Activated T-helper 17 cell treated with anti-CD3 and anti-CD28 coated beads, Interleukin-2, amount 50 U/mL, for 72 hours (primary cell): ENCODE data around the gene VDR. TPM values are rescaled to one million over a fixed set of nuclear protein-coding genes. Genes with fewer than 3 reads are reported as not detected.

Source experiments
- ATAC-seq: fragments of 150-1000 bp; cut with Tn5 transposase; replicated peaks from 2 replicates; pipeline ENCODE4 v1.10.0; 2021; ENCODE audit warnings: mild to moderate bottlenecking, moderate library complexity
- H3K27ac Mint-ChIP-seq: one replicate; pipeline ENCODE4 v1.8.0; 2022; ENCODE audit warnings: mixed read lengths
- H3K27me3 Mint-ChIP-seq: one replicate; pipeline ENCODE4 v1.8.0; 2022; ENCODE audit warnings: mixed read lengths
- H3K36me3 Mint-ChIP-seq: one replicate; pipeline ENCODE4 v1.8.0; 2022; ENCODE audit warnings: low read depth, mild to moderate bottlenecking, mixed read lengths
- H3K4me1 Mint-ChIP-seq: one replicate; pipeline ENCODE4 v1.8.0; 2022; ENCODE audit warnings: mixed read lengths
- H3K4me3 Mint-ChIP-seq: one replicate; pipeline ENCODE4 v1.8.0; 2022; ENCODE audit warnings: mild to moderate bottlenecking, mixed read lengths
- H3K9me3 Mint-ChIP-seq: one replicate; pipeline ENCODE4 v1.8.0; 2022; ENCODE audit warnings: mixed read lengths
- total RNA-seq, 2 donors: library from RNA; stranded (reverse); gene quantifications; one replicate each; pipeline ENCODE4 v1.2.3, GENCODE V29; 2022

VDR gene
- total RNA-seq, 2 donors from 2014 or later, result 70.9 to 182 TPM

DNA sequence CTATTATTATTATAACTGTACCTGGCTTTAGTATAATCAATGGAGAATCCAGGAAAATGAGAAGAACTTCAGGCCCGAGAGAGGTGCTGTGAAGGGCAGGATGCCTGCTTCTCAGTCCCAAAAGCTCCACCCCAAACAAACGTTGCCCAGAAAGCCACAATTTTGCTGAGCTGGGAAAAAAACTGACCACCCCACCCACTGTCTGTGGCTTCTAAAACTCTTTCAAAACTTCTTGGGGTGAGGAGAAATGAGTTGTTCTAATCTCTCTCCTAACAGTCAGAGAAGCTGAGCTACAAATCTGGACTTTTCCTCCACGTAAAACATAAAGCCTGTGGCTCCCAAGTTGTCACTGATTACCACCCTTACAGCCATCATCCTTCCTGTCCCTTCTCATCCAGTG, 13.4 kb downstream of the VDR start:
- peak; percentile 52 for ATAC-seq
- Mint-ChIP-seq H3K9me3 (peaks cover 3% of the 10 kb centered on the region), H3K36me3 (peaks cover 100% of the 10 kb centered on the region), H3K27me3 (no peaks in the 10 kb centered on the region), H3K27ac (peak overlapping the region; percentile 51), H3K4me1 (peaks cover 57% of the 10 kb centered on the region), H3K4me3 (peak overlapping the region; percentile 90)

DNA sequence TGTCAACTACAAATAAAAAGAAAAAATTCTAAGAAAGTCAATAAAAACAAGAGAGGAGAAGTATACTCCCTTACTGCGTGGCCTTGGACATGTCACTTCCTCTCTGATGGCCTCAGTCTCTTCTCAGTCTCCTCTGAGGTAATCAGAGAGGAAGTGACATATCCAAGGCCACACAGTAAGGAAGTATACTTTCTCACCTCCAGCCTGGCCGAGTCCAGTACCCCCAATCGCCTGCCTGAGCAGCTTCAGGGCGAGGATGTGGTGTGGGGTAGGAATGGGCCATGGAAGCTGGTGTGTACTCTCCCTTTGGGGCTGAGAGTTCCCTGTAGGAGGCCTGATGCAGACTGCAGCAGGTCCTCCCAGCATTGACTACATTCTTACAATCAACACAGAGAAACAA, 15.8 kb downstream of the VDR start:
- peak overlapping the region; percentile 64 for H3K27ac Mint-ChIP-seq
- H3K4me1 Mint-ChIP-seq, result peaks cover 73% of the 10 kb centered on the region
- H3K27me3 Mint-ChIP-seq, result no peaks in the 10 kb centered on the region
- peak; percentile 48 for ATAC-seq
- H3K9me3 Mint-ChIP-seq, result peaks cover 3% of the 10 kb centered on the region
- H3K36me3 Mint-ChIP-seq, result peaks cover 100% of the 10 kb centered on the region
- H3K4me3 Mint-ChIP-seq, result peak overlapping the region; percentile 90

DNA sequence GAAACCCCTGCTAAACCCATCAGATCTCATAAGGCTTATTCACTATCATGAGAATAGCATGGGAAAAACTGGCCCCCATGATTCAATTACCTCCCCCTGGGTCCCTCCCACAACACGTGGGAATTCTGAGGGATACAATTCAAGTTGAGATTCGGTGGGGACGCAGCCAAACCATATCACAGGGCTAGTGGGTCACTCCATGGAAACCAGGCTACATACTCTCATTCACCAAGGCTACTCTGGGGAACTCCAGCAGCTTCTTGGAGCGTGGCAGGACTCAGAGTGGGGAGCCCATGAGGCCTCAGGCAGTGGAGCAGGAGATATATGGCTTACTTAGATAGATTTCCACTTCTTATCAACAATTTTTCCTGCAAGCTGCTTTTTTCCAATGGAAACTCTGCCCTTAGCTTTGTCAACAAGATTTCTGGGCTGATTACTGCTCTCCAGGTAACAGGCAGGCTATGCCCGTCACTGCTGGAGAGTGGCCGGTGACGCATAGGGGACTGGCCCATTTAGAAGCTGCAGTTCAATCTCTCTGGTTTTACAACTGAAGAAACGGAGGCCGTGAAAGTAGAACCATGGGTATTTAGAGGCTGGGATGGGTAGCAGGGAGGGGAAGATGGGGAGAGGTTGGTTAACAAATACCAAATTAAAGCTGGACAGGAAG, 16.5 kb downstream of the VDR start:
- no peak for ATAC-seq
- Mint-ChIP-seq H3K4me3 (peak overlapping the region; percentile 90), H3K9me3 (peaks cover 3% of the 10 kb centered on the region), H3K36me3 (peaks cover 100% of the 10 kb centered on the region), H3K27me3 (no peaks in the 10 kb centered on the region), H3K27ac (peak overlapping the region; percentile 64), H3K4me1 (peaks cover 78% of the 10 kb centered on the region)

DNA sequence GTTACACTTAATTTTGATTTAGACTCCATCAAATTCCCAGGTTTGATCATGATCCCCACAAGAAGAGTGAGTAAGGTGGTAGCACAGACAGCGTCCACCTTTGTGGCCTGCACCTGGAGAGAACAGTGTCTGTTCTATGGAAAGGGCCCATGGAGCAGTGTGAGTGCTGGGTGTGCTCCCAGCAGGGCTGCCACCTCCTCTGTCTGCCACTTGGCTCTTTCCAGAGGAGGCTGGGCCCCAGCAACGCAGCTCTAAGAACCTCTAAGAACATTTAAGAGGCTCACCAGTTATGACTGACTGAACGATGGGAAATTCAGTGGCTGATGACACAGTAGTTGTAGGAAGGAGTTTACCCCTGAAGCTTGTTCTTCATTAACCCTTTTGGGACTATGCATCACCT, 17.3 kb downstream of the VDR start:
- H3K27me3 Mint-ChIP-seq, result no peaks in the 10 kb centered on the region
- H3K36me3 Mint-ChIP-seq, result peaks cover 100% of the 10 kb centered on the region
- peak overlapping the region; percentile 90 for H3K4me3 Mint-ChIP-seq
- peaks cover 3% of the 10 kb centered on the region for H3K9me3 Mint-ChIP-seq
- peak overlapping the region; percentile 64 for H3K27ac Mint-ChIP-seq
- peaks cover 77% of the 10 kb centered on the region for H3K4me1 Mint-ChIP-seq
- no peak for ATAC-seq

DNA sequence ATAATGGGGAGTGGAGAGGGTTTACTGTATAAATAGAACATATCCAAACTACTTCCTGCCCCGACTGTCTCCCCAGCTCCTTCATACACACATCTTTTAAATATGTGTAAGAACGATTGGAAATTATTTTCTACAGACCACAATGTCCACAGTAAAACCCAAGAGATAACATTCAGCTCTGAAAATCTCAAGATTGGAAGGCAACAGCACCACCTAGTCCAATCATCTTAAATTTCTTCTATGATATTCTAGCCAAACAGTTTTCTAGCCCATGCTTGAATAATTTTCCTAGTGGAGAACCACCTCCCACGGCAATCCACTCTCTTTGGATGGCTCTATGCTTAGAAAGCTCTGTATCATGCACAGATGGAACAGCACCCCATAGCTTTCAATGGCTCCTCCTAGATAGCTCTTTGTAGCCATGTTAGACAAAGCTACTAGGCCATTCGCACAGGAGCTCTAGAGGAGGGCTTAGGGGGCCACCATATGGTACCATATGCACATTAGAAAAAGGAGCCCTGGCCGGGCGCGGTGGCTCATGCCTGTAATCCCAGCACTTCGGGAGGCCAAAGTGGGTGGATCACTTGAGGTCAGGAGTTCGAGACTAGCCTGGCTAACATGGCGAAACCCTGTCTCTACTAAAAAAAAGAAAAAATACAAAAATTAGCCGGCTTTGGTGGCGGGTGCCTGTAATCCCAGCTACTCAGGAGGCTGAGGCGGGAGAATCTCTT, 18.1 kb downstream of the VDR start:
- no peak for ATAC-seq
- Mint-ChIP-seq H3K27me3 (no peaks in the 10 kb centered on the region), H3K9me3 (peaks cover 3% of the 10 kb centered on the region), H3K36me3 (peaks cover 100% of the 10 kb centered on the region), H3K4me3 (peak overlapping the region; percentile 90), H3K4me1 (peaks cover 77% of the 10 kb centered on the region), H3K27ac (peak overlapping the region; percentile 97)

DNA sequence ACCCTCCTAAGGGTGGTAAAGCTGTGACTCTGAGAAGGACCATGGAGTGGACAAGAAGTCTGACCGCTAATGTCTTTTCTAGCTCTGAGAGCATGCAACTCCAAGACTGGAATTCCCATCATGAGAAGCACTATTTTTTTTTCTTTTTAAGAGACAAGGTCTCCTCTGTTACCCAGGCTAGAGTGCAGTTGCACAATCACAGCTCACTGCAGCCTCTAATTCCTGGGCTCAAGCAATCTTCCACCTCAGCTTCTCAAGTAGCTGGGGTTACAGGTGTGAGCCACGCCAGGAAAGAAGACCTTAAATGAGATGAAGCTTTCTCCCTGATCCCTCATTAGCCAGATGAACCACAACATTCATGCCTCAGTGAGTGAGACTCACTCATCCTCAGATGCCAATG, 19.2 kb downstream of the VDR start:
- Mint-ChIP-seq H3K36me3 (peaks cover 100% of the 10 kb centered on the region), H3K27ac (peak overlapping the region; percentile 97), H3K4me1 (peaks cover 74% of the 10 kb centered on the region), H3K27me3 (no peaks in the 10 kb centered on the region), H3K9me3 (peaks cover 3% of the 10 kb centered on the region), H3K4me3 (peak overlapping the region; percentile 90)
- no peak for ATAC-seq

DNA sequence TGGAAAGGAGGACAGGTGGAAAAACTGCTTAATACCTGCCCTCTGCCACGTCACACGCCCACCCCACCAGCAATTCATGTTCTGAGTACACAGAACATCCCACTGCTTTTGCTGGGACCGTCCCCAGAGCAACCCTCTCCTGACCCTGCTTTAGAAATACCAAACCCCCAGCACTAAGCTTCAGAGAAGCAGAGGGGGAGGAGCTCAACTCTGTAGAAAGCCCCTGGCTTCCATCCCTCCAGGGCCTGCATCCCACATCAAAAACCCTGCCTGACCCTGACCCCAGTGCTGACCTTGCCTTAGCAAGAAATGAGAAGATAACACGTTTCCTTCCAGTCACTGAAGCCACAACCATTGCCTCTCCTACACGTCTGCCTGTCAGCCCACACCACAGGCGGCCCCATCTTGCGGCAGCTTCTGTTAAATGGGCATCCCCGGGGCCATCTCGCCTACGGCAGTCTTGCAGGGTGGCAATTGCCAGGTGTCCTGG, 19.7 kb downstream of the VDR start:
- Mint-ChIP-seq H3K36me3 (peaks cover 100% of the 10 kb centered on the region), H3K4me3 (peak overlapping the region; percentile 90), H3K9me3 (peaks cover 3% of the 10 kb centered on the region), H3K4me1 (peaks cover 71% of the 10 kb centered on the region), H3K27ac (peak overlapping the region; percentile 97), H3K27me3 (no peaks in the 10 kb centered on the region)
- peak; percentile 86 for ATAC-seq

DNA sequence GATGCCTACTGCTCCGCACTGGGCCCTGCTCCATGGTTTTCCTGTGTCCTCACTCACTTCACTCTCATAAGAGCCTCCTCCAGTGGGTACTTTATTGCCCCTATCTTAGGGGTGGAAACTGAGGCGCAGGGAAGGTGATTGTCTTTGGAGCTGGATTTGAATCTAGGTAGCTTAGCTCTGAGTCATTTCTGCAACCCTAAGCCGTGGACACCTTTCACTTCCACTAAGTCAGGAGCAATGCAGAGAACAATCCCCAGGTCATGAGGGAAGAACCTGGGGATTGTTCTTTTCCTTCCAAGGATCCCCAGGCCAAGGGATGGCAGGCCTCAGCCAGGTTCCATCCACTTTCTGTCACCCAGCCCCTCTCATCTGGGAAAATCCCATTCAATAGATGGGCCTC, 20.3 kb downstream of the VDR start:
- Mint-ChIP-seq H3K4me1 (peaks cover 74% of the 10 kb centered on the region), H3K27ac (peak overlapping the region; percentile 97), H3K36me3 (peaks cover 100% of the 10 kb centered on the region), H3K27me3 (no peaks in the 10 kb centered on the region), H3K4me3 (peak overlapping the region; percentile 90), H3K9me3 (peaks cover 3% of the 10 kb centered on the region)
- ATAC-seq, result peak; percentile 12

DNA sequence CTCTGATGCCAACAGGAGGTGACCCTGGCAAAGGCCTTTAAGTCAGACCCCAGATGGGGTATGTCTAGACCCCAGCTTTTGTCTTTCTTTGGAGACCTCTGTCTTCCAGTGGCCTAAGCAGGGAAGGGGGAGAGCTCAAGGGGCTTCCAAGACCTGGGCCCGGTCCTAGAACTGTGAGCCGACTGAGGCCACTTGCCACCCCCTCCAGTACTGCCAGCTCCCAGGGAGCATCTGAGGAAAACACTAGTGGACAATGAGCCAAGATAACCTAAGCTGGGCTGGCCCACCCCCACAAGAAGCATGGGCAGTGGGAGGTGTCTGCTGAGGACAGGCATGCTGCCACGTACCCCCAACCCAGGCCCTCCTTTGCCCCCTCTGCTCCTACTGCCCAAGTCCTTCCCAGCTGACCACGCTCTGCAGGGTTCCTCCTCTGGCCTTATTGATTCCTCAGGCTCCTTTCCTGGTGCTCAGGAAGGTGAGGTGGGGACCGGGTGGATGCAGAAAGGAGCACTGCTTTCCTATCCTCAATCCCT, 21.1 kb downstream of the VDR start:
- peaks cover 100% of the 10 kb centered on the region for H3K36me3 Mint-ChIP-seq
- no peaks in the 10 kb centered on the region for H3K27me3 Mint-ChIP-seq
- ATAC-seq, result no peak
- H3K4me3 Mint-ChIP-seq, result peak overlapping the region; percentile 90
- peak overlapping the region; percentile 97 for H3K27ac Mint-ChIP-seq
- peaks cover 3% of the 10 kb centered on the region for H3K9me3 Mint-ChIP-seq
- H3K4me1 Mint-ChIP-seq, result peaks cover 72% of the 10 kb centered on the region

DNA sequence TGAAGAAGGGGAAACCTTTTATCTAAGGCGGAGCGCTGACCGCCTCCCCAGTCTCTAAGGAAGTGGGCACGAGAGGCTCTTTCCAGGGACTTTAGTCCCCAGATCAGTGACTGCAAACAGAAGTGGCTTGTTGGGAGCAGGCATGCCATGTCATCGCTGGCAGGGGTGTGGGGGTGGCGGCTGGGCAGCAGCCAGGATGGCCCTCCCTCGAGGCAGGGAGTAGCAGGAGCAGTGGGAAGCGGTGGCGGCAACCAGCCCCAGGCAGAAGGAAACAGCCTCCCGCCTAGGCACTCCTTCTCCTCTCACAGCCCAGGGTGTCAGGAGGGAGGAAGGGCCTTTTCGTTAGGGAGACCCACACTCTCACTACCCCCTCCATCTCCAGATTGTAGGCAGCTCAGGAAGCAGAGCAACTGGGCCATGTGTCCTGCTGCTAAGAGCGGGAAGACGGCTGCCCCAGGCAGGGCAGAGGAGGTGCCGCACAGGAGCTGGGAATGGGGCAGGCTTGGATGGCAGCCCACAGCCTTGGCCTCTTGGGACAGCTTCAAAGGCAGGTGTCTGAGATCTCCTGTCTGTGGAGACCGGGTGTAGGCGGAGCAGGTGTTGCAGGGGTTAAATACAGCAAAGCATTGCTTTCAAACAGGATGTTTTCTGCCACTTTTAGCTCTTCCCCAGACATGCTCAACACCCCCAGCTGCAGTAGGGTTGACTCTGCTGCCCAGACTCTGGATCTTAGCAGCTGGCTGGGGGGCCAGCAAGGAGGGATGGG, 21.8 kb downstream of the VDR start:
- peak; percentile 3 for ATAC-seq
- H3K4me3 Mint-ChIP-seq, result peak overlapping the region; percentile 90
- peaks cover 3% of the 10 kb centered on the region for H3K9me3 Mint-ChIP-seq
- H3K4me1 Mint-ChIP-seq, result peaks cover 73% of the 10 kb centered on the region
- no peaks in the 10 kb centered on the region for H3K27me3 Mint-ChIP-seq
- H3K27ac Mint-ChIP-seq, result peak overlapping the region; percentile 97
- peaks cover 100% of the 10 kb centered on the region for H3K36me3 Mint-ChIP-seq

DNA sequence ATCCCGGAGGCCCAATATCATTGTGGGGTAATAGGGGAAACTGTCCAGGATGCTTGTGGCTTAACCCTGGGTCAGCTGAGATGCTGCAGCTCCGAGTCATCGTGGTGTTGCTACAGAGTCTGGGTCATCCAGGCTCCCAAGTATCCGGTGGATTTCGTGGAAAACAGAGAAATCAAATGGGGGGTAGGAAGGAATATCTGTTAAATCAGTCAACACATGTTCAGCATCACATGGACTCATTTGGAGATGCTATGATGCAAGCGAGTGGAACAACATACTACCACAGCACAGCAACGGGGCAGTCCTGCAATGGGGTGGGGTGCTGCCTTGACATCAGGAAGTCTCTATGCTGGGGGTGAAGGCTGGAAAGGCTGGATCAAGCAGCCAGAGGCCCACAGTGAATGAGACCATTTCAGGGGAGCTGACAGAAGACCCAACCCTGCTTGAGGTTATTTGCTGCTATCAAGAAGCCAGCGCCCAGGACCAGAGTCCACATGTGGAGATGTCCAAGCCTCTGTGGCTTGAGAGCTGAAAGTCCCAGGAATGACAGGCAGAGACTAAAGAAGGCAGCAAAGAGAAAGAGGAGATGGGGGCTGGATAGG, 22.9 kb downstream of the VDR start:
- Mint-ChIP-seq H3K9me3 (no peaks in the 10 kb centered on the region), H3K4me3 (peak overlapping the region; percentile 90), H3K27me3 (no peaks in the 10 kb centered on the region), H3K36me3 (peaks cover 100% of the 10 kb centered on the region), H3K4me1 (peaks cover 70% of the 10 kb centered on the region), H3K27ac (peak overlapping the region; percentile 97)
- no peak for ATAC-seq

DNA sequence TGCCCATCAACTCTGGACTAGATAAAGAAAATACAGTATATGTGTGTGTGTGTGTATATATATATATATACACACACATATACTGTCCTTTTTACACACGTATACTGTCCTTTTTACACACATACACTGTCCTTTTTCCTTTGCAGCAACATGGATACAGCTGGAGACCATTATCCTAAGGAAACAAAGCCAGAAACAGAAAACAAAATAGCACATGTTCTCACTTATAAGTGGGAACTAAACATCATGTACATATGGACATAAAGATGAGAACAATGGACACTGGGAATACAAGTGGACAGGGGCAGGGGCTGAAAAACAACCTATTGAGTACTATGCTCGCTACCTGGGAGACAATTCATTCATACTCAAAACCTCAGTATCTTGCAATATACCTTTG, 23.7 kb downstream of the VDR start:
- peak overlapping the region; percentile 90 for H3K4me3 Mint-ChIP-seq
- H3K4me1 Mint-ChIP-seq, result peaks cover 72% of the 10 kb centered on the region
- H3K9me3 Mint-ChIP-seq, result no peaks in the 10 kb centered on the region
- no peaks in the 10 kb centered on the region for H3K27me3 Mint-ChIP-seq
- no peak for ATAC-seq
- peaks cover 100% of the 10 kb centered on the region for H3K36me3 Mint-ChIP-seq
- H3K27ac Mint-ChIP-seq, result no peak overlapping the region

DNA sequence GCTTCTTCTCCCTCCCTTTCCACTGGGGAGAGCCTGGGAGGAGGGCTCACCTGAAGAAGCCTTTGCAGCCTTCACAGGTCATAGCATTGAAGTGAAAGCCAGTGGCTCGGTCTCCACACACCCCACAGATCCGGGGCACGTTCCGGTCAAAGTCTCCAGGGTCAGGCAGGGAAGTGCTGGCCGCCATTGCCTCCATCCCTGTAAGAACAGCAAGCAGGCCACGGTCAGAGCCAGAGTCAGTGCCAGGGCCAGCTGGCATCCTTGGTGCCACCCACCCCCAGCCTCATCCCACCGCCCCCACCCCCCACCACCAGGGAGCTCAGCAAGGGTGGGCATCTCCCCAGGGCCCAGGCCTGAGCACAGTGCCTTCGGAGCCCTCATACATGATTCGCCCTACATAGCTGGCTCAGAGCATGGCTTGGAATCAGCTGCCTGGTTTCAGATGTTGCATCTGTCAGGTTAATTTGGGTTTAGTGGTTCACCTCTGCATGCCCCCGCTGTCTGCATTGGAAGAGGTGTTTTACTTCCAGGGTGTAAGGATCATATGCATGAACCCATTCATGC, 25.8 kb downstream of the VDR start:
- Mint-ChIP-seq H3K9me3 (no peaks in the 10 kb centered on the region), H3K27ac (peak overlapping the region; percentile 42), H3K4me1 (peaks cover 66% of the 10 kb centered on the region), H3K4me3 (peak overlapping the region; percentile 39), H3K36me3 (peaks cover 100% of the 10 kb centered on the region), H3K27me3 (no peaks in the 10 kb centered on the region)
- ATAC-seq, result no peak
